ENCODE measurements around the gene PTEN.
"Not testable (repeated sequence)": the region's sequence is repeated elsewhere in the genome, so short reads cannot be mapped to it uniquely, and the experiment has no call there.

Gene PTEN

GRCh38 chr10:87847550-87847949 lies 15.9 kb upstream of the PTEN start:
- Histone ChIP-seq H3K9me3 (ENCODE audit: insufficient read depth, low read length) (no peaks in the 10 kb centered on the region), H3K27me3 (ENCODE audit: insufficient read depth, insufficient read length) (no peaks in the 10 kb centered on the region), H3K36me3 (ENCODE audit: insufficient read depth, insufficient read length, low read length) (no peaks in the 10 kb centered on the region), H3K9ac (ENCODE audit: insufficient read length, low read depth) (no peak overlapping the region), H3K4me3 (ENCODE audit: insufficient read length, low read depth) (no peak overlapping the region), H3K4me1 (ENCODE audit: insufficient read depth, insufficient read length) (no peaks in the 10 kb centered on the region)
- TF ChIP-seq ZNF274 (IDR thresholded peaks at IDR 0.05; ENCODE audit: low read depth, low read length) (no peak), SUZ12 (IDR thresholded peaks at IDR 0.05; ENCODE audit: extremely low read depth, insufficient read depth, insufficient read length) (no peak), YY1 (IDR thresholded peaks at IDR 0.05; ENCODE audit: insufficient read depth, insufficient read length) (no peak)
- DNase-seq (ENCODE audit: low read depth, low spot score): no peak

- Histone ChIP-seq H3K27me3 (ENCODE audit: insufficient read depth, insufficient read length) (no peaks in the 10 kb centered on the region), H3K4me1 (ENCODE audit: insufficient read depth, insufficient read length) (no peaks in the 10 kb centered on the region), H3K9me3 (ENCODE audit: insufficient read depth, low read length) (no peaks in the 10 kb centered on the region), H3K9ac (ENCODE audit: insufficient read length, low read depth) (no peak overlapping the region), H3K4me3 (ENCODE audit: insufficient read length, low read depth) (no peak overlapping the region), H3K36me3 (ENCODE audit: insufficient read depth, insufficient read length, low read length) (no peaks in the 10 kb centered on the region)
- TF ChIP-seq SUZ12 (IDR thresholded peaks at IDR 0.05; ENCODE audit: extremely low read depth, insufficient read depth, insufficient read length): no peak
- TF ChIP-seq ZNF274 (IDR thresholded peaks at IDR 0.05; ENCODE audit: low read depth, low read length): no peak
- no peak for TF ChIP-seq YY1 (IDR thresholded peaks at IDR 0.05; ENCODE audit: insufficient read depth, insufficient read length)
- no peak for DNase-seq (ENCODE audit: low read depth, low spot score)
Observed at GRCh38 chr10:87849001-87849400, 14.4 kb upstream of the PTEN start.

GRCh38 chr10:87850742-87851205 lies 12.7 kb upstream of the PTEN start:
- Histone ChIP-seq H3K4me3 (ENCODE audit: insufficient read length, low read depth) (no peak overlapping the region), H3K36me3 (ENCODE audit: insufficient read depth, insufficient read length, low read length) (no peaks in the 10 kb centered on the region), H3K9me3 (ENCODE audit: insufficient read depth, low read length) (no peaks in the 10 kb centered on the region), H3K9ac (ENCODE audit: insufficient read length, low read depth) (no peak overlapping the region), H3K4me1 (ENCODE audit: insufficient read depth, insufficient read length) (no peaks in the 10 kb centered on the region), H3K27me3 (ENCODE audit: insufficient read depth, insufficient read length) (no peaks in the 10 kb centered on the region)
- no peak for DNase-seq (ENCODE audit: low read depth, low spot score)
- TF ChIP-seq SUZ12 (IDR thresholded peaks at IDR 0.05; ENCODE audit: extremely low read depth, insufficient read depth, insufficient read length) (no peak), YY1 (IDR thresholded peaks at IDR 0.05; ENCODE audit: insufficient read depth, insufficient read length) (no peak), ZNF274 (IDR thresholded peaks at IDR 0.05; ENCODE audit: low read depth, low read length) (no peak)

- no peak for DNase-seq (ENCODE audit: low read depth, low spot score)
- Histone ChIP-seq H3K9ac (ENCODE audit: insufficient read length, low read depth) (no peak overlapping the region), H3K36me3 (ENCODE audit: insufficient read depth, insufficient read length, low read length) (no peaks in the 10 kb centered on the region), H3K27me3 (ENCODE audit: insufficient read depth, insufficient read length) (no peaks in the 10 kb centered on the region), H3K4me1 (ENCODE audit: insufficient read depth, insufficient read length) (no peaks in the 10 kb centered on the region), H3K4me3 (ENCODE audit: insufficient read length, low read depth) (no peak overlapping the region), H3K9me3 (ENCODE audit: insufficient read depth, low read length) (no peaks in the 10 kb centered on the region)
- TF ChIP-seq YY1 (IDR thresholded peaks at IDR 0.05; ENCODE audit: insufficient read depth, insufficient read length): no peak
- TF ChIP-seq SUZ12 (IDR thresholded peaks at IDR 0.05; ENCODE audit: extremely low read depth, insufficient read depth, insufficient read length): no peak
- TF ChIP-seq ZNF274 (IDR thresholded peaks at IDR 0.05; ENCODE audit: low read depth, low read length): no peak
Observed at GRCh38 chr10:87852089-87852488, 11.3 kb upstream of the PTEN start.

- not testable (repeated sequence) for H3K9me3 ChIP-seq (ENCODE audit: insufficient read depth, low read length); H3K9ac ChIP-seq (ENCODE audit: insufficient read length, low read depth); H3K36me3 ChIP-seq (ENCODE audit: insufficient read depth, insufficient read length, low read length); H3K4me3 ChIP-seq (ENCODE audit: insufficient read length, low read depth); DNase-seq (ENCODE audit: low read depth, low spot score); H3K27me3 ChIP-seq (ENCODE audit: insufficient read depth, insufficient read length); H3K4me1 ChIP-seq (ENCODE audit: insufficient read depth, insufficient read length)
Observed at GRCh38 chr10:87855247-87855646, 8.2 kb upstream of the PTEN start.

GRCh38 chr10:87855665-87856064 lies 7.8 kb upstream of the PTEN start:
- not testable (repeated sequence) for DNase-seq (ENCODE audit: low read depth, low spot score); H3K9me3 ChIP-seq (ENCODE audit: insufficient read depth, low read length); H3K4me3 ChIP-seq (ENCODE audit: insufficient read length, low read depth); H3K27me3 ChIP-seq (ENCODE audit: insufficient read depth, insufficient read length); H3K4me1 ChIP-seq (ENCODE audit: insufficient read depth, insufficient read length); H3K9ac ChIP-seq (ENCODE audit: insufficient read length, low read depth); H3K36me3 ChIP-seq (ENCODE audit: insufficient read depth, insufficient read length, low read length)

GRCh38 chr10:87860156-87860795 lies 3.1 kb upstream of the PTEN start:
- DNase-seq (ENCODE audit: low read depth, low spot score): no peak
- no peaks in the 10 kb centered on the region for H3K27me3 ChIP-seq (ENCODE audit: insufficient read depth, insufficient read length)
- H3K9me3 ChIP-seq (ENCODE audit: insufficient read depth, low read length): no peaks in the 10 kb centered on the region
- no peaks in the 10 kb centered on the region for H3K36me3 ChIP-seq (ENCODE audit: insufficient read depth, insufficient read length, low read length)
- no peak overlapping the region for H3K4me3 ChIP-seq (ENCODE audit: insufficient read length, low read depth)
- H3K4me1 ChIP-seq (ENCODE audit: insufficient read depth, insufficient read length): no peaks in the 10 kb centered on the region
- no peak for TF ChIP-seq YY1 (IDR thresholded peaks at IDR 0.05; ENCODE audit: insufficient read depth, insufficient read length)
- no peak for TF ChIP-seq ZNF274 (IDR thresholded peaks at IDR 0.05; ENCODE audit: low read depth, low read length)
- TF ChIP-seq SUZ12 (IDR thresholded peaks at IDR 0.05; ENCODE audit: extremely low read depth, insufficient read depth, insufficient read length): no peak
- no peak overlapping the region for H3K9ac ChIP-seq (ENCODE audit: insufficient read length, low read depth)
